HG02981 (cell line): ENCODE measurements around the gene SEC23IP.
"Not testable (repeated sequence)": the region's sequence is repeated elsewhere in the genome, so short reads cannot be mapped to it uniquely, and the experiment has no call there.

ENCODE experiments used
- ATAC-seq: cut with Tn5 transposase; IDR thresholded peaks from one replicate; pipeline ENCODE4 v1.9.1; 2021; ENCODE audit warnings: mild to moderate bottlenecking, moderate library complexity; ENCODE audit not compliant: unreplicated experiment

Gene SEC23IP

GRCh38 chr10:119892188-119893065 lies at the start of gene SEC23IP:
Gene SEC23IP, plus strand, starts transcription at chr10:119892730. Its CDS starts 53 bp downstream, at chr10:119892783.
- ATAC-seq = peak; percentile 99

GRCh38 chr10:119845656-119846055 lies 46.9 kb upstream of the SEC23IP start:
- ATAC-seq = no peak

GRCh38 chr10:119849031-119849789 lies 43.3 kb upstream of the SEC23IP start:
- ATAC-seq = no peak

GRCh38 chr10:119849944-119850343 lies 42.6 kb upstream of the SEC23IP start:
- no peak for ATAC-seq

- ATAC-seq = no peak
These were observed 40.3 kb upstream of the SEC23IP start for GRCh38 chr10:119852277-119852676.

- no peak for ATAC-seq
These were observed 39.7 kb upstream of the SEC23IP start for GRCh38 chr10:119852822-119853221.

- no peak for ATAC-seq
These were observed 39.0 kb upstream of the SEC23IP start for GRCh38 chr10:119853574-119853973.

GRCh38 chr10:119858063-119858462 lies 34.5 kb upstream of the SEC23IP start:
- no peak for ATAC-seq

GRCh38 chr10:119859420-119860258 lies 32.9 kb upstream of the SEC23IP start:
- ATAC-seq = no peak

- ATAC-seq = peak; percentile 56
These were observed 31.5 kb upstream of the SEC23IP start for GRCh38 chr10:119860866-119861607.

GRCh38 chr10:119862524-119862923 lies 30.0 kb upstream of the SEC23IP start:
- ATAC-seq = no peak

- ATAC-seq = no peak
These were observed 28.5 kb upstream of the SEC23IP start for GRCh38 chr10:119863951-119864565.

GRCh38 chr10:119865699-119866240 lies 26.8 kb upstream of the SEC23IP start:
- ATAC-seq = no peak

- no peak for ATAC-seq
These were observed 25.2 kb upstream of the SEC23IP start for GRCh38 chr10:119867317-119867716.

GRCh38 chr10:119869398-119869797 lies 23.1 kb upstream of the SEC23IP start:
- ATAC-seq = not testable (repeated sequence)

GRCh38 chr10:119871881-119872609 lies 20.5 kb upstream of the SEC23IP start:
- ATAC-seq = peak; percentile 35

- ATAC-seq = no peak
These were observed 20.0 kb upstream of the SEC23IP start, which contains the start of gene MCMBP for GRCh38 chr10:119872610-119872859. Gene MCMBP, minus strand, starts transcription at chr10:119872843. Its CDS starts 259 bp downstream, at chr10:119872584.

- ATAC-seq = peak; percentile 91
These were observed 19.5 kb upstream of the SEC23IP start for GRCh38 chr10:119872860-119873681.
